HG02884 (cell line): ENCODE results near the gene CRX.
"Not testable (repeated sequence)": the region's sequence is repeated elsewhere in the genome, so short reads cannot be mapped to it uniquely, and the experiment has no call there.

Source experiments
- ATAC-seq: cut with Tn5 transposase; IDR thresholded peaks from one replicate; pipeline ENCODE4 v1.9.1; 2021; ENCODE audit warnings: mild to moderate bottlenecking, moderate library complexity; ENCODE audit not compliant: unreplicated experiment

Gene CRX

GRCh38 chr19:47821460-47822020, at the start of gene CRX:
Gene CRX, plus strand, starts transcription at chr19:47821937. Its CDS starts 12,507 bp downstream, at chr19:47834444.
- no peak for ATAC-seq

- ATAC-seq = no peak
Measured at GRCh38 chr19:47776568-47776967, 45.2 kb upstream of the CRX start.

GRCh38 chr19:47777245-47778048, 44.3 kb upstream of the CRX start:
- ATAC-seq = not testable (repeated sequence)

- ATAC-seq = peak; percentile 65
Measured at GRCh38 chr19:47778049-47778953, 43.4 kb upstream of the CRX start, which contains the start of gene SELENOW. Gene SELENOW, plus strand, starts transcription at chr19:47778703. Its CDS starts 83 bp downstream, at chr19:47778786.

GRCh38 chr19:47778954-47779351, 42.8 kb upstream of the CRX start:
- no peak for ATAC-seq

GRCh38 chr19:47779524-47780214, 42.1 kb upstream of the CRX start:
- ATAC-seq = no peak

GRCh38 chr19:47780215-47780551, 41.6 kb upstream of the CRX start:
- ATAC-seq = no peak

- no peak for ATAC-seq
Measured at GRCh38 chr19:47781590-47782262, 40.0 kb upstream of the CRX start.

- no peak for ATAC-seq
Measured at GRCh38 chr19:47786566-47786965, 35.2 kb upstream of the CRX start.

- not testable (repeated sequence) for ATAC-seq
Measured at GRCh38 chr19:47787307-47787706, 34.4 kb upstream of the CRX start.

- not testable (repeated sequence) for ATAC-seq
Measured at GRCh38 chr19:47789811-47790210, 31.9 kb upstream of the CRX start.

GRCh38 chr19:47790398-47790814, 31.3 kb upstream of the CRX start:
- no peak for ATAC-seq

- no peak for ATAC-seq
Measured at GRCh38 chr19:47792616-47793015, 29.1 kb upstream of the CRX start.

GRCh38 chr19:47794526-47794925, 27.2 kb upstream of the CRX start:
- ATAC-seq = no peak

GRCh38 chr19:47796785-47797184, 25.0 kb upstream of the CRX start:
- no peak for ATAC-seq

- no peak for ATAC-seq
Measured at GRCh38 chr19:47797996-47798903, 23.5 kb upstream of the CRX start.

- ATAC-seq = no peak
Measured at GRCh38 chr19:47798904-47799266, 22.9 kb upstream of the CRX start.

GRCh38 chr19:47801270-47801669, 20.5 kb upstream of the CRX start:
- ATAC-seq = no peak

GRCh38 chr19:47802521-47803043, 19.2 kb upstream of the CRX start:
- ATAC-seq = no peak
